Measurements from ENCODE around the gene PATJ. TPM values are rescaled to one million over a fixed set of nuclear protein-coding genes. Genes with fewer than 3 reads are reported as not detected.

Gene PATJ
- total and polyA plus RNA-seq, 2 of the 13 experiments (the other 11 are each of a cell fraction or from before 2014, with no cell fraction given): 6.2 to 16.8 TPM

- TF ChIP-seq ZBTB4 (CRISPR knock-in tag; IDR thresholded peaks at IDR 0.05; ENCODE audit: borderline replicate concordance) (no peak), FOXO1 (CRISPR knock-in tag; IDR thresholded peaks at IDR 0.05) (peak; percentile 68), ARID3A (IDR thresholded peaks at IDR 0.05; ENCODE audit: low read depth, low read length) (peak; percentile 10; the same call in 1 of the 2 replicates), TBX2 (CRISPR knock-in tag; IDR thresholded peaks at IDR 0.05; ENCODE audit: borderline replicate concordance) (peak; percentile 52; the same call in 1 of the 2 replicates), MBNL3 (CRISPR knock-in tag; conservative IDR thresholded peaks at IDR 0.05) (no peak), ATF2 (CRISPR knock-in tag; IDR thresholded peaks at IDR 0.05) (no peak), ADNP (CRISPR knock-in tag; IDR thresholded peaks at IDR 0.05) (no peak), KIAA2018 (CRISPR knock-in tag; IDR thresholded peaks at IDR 0.05; ENCODE audit: borderline replicate concordance) (no peak), ZSCAN29 (CRISPR knock-in tag; conservative IDR thresholded peaks at IDR 0.05) (no peak), BCL6 (CRISPR knock-in tag; IDR thresholded peaks at IDR 0.05) (peak; percentile 73), POLR2A (IDR thresholded peaks at IDR 0.05; ENCODE audit: insufficient read depth in 1 of 2, low read depth in 2 of 2, low read length in 2 of 2) (no peak), GMEB2 (CRISPR knock-in tag; IDR thresholded peaks at IDR 0.05; ENCODE audit: low read depth) (no peak)
These were observed 172.7 kb downstream of the PATJ start (continued) for GRCh38 chr1:61914823-61915482.
